Activated effector memory CD4-positive, alpha-beta T cell treated with anti-CD3 and anti-CD28 coated beads, Interleukin-2, amount 50 U/mL, for 16 hours (primary cell): Measurements from ENCODE around the gene BECN2.
"Not testable (repeated sequence)": the region's sequence is repeated elsewhere in the genome, so short reads cannot be mapped to it uniquely, and the experiment has no call there.

ENCODE experiments used
- DNase-seq: peaks from one replicate; pipeline ENCODE4 v3.0.0-alpha.2; 2020

BECN2 gene

GRCh38 chr1:241985787-241986186 is 28.2 kb downstream of the BECN2 start:
- DNase-seq: no peak

GRCh38 chr1:241988389-241988930 is 30.9 kb downstream of the BECN2 start:
- DNase-seq: not testable (repeated sequence)

GRCh38 chr1:241990040-241990439 is 32.5 kb downstream of the BECN2 start:
- no peak for DNase-seq

DNA sequence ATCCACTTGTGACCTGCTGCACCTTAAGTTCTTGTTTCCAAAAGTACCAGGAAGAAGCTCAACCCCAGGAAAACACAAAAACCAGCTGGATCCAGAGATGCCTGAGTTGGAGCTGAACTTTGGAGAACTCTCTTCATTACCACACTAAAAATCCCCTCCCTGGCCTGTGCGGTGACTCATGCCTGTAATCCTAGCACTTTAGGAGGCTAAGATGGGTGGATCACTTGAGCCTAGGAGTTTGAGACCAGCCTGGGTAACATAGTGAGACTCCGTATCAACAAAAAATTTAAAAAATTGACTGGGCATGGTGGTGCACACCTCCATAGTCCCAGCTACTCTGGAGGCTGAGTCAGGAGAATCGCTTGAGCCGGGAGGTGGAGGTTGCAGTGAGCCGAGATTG is 35.2 kb downstream of the BECN2 start:
- no peak for DNase-seq

GRCh38 chr1:241994171-241994570 is 36.6 kb downstream of the BECN2 start:
- DNase-seq: no peak

DNA sequence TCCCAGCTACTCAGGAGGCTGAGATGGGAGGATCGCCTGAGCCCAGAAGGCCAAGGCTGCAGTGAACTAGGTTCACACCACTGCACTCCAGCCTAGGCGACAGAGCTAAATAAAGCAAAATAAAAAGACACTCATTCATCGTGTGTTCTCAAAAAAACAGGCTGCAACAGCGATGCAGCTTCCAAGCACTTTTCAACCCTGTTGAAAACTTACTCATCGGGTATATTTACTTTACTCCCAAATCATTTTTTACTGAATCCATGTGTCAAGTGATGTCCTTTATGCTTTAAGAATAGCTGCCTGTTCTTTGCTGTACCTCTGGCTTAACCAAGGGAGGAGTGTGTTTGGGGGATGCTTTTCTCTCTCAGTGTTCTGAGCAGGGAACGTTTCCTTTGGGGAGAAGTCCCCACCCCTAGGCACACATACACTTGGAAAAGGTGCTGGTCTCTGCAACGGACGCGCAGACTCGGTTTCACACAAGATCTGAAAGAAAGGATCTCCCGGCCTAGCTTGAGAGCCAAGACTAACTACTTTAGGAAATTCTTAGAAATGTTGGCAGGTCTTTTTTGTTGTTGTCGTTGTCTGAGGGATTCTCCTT is 39.9 kb downstream of the BECN2 start:
- no peak for DNase-seq

GRCh38 chr1:241998412-241998921 is 40.9 kb downstream of the BECN2 start:
- peak; percentile 79 for DNase-seq

GRCh38 chr1:241999026-241999425 is 41.5 kb downstream of the BECN2 start, which contains the start of gene MAP1LC3C:
MAP1LC3C (minus strand) TSS chr1:241999098; CDS start chr1:241999008, 90 bp downstream.
- DNase-seq: no peak

DNA sequence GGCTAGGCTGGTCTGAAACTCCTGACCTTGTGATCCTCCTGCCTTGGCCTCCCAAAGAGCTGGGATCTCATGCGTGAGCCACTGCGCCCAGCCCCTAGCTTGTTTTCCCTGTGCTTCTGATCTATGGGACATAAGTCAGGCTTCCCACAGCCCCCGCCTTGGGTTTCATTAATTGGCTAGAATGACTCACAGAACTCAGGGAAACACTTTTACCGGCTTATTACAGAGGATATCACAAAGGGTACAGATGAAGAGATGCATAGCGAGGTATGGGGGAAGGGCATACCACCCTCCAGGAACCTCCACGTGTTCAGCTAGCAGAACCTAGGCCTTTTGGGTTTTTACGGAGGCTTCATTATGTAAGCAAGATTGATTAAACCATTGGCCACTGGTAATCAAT is 42.9 kb downstream of the BECN2 start:
- no peak for DNase-seq

- no peak for DNase-seq
Observed at GRCh38 chr1:242002072-242002471, 44.5 kb downstream of the BECN2 start.

DNA sequence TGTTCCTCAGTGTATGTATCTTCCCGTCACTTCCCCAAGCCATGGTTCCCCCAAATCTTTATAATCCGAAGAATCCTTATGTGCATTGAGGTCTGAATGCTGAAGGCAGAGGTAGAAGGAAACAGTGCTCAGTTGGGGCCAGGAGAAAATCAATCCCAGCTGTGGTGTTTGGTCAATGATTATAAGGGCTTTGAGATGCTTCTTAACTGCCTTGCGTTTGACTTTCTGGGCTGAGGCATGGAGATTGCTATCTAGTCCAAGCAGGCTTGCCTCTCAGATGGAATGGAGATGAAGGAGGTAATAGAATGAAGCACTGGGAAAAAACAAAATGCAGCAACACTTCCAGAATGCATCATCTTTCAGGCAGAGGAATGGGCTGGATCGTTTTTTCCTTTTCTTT is 44.9 kb downstream of the BECN2 start:
- no peak for DNase-seq

DNA sequence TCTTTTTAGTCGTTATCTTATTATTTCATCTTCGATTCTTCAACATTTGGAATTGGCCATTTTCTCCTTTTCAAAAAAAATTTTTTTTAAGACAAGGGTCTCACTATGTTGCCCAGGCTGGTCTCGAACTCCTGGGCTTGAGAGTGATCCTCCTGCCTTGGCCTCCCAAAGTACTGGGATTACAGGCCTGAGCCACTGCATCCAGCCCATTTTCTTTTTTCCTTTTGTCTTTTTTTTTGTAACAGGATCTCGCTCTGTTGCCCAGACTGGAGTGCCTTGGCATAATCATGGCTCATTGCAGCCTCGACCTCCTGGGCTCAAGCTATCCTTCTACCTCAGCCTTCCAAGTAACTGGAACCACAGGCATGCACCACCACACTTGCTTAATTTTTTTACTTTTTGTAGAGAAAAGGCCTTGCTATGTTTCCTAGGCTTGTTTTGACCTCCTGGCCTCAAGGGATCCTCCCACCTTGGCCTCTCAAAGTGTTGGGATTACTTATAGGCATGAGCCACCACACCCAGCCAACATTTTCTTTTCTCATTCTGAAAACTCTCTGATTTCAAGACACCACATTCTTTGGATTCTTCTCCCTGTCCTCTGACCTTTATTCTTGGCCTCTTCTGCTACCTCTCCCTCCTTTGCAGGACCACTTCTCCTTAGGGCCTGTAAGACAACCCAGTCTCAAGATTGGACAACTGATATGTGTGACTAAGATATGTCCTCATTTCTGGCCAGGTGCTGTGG is 47.4 kb downstream of the BECN2 start:
- no peak for DNase-seq

DNA sequence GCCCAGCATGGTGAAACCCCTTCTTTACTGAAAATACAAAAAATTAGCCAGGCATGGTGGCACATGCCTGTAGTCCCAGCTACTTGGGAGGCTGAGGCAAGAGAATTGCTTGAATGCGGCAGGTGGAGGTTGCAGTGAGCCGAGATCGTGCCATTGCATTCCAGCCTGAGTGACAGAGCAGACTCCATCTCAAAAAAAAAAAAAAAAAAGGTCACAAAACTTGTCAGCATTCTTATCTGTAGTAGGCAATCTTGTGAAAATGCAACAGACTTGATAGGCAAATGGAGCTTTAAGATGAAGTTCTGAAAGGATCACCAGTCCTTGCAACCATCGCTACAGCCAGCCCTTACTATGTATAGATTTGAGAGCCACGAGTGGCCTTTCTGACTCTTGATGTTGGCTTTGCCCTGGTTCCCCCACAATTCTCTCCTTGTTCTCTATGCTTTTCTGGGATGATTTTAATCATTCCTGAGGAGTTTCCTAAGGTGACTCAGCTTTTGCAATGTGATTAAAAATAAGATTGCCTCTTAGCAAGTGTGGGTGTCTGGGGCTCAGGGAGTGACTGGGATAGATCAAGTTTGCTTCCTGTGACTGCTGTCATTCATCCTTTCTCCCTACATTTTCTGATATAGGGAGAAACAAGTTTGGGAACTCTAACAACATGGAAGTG is 48.4 kb downstream of the BECN2 start:
- no peak for DNase-seq

DNA sequence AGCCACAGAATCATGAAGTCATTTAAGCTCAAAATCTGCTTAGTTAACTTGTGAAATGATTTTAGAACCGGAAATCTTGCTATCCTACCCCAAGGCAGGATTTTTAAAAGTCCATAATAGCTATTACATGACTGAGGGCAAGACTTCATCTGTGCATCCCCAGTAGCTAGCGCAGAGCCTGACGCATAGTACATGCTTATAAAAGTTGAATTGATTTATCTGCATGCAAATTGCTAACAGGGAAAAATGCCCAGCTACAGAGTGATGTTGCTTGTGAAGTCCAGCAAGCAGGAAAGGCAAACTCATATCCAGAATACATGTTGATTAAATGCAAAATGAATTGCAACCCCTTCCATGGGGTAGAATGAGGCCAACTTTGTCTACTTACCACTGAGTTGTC is 49.4 kb downstream of the BECN2 start:
- no peak for DNase-seq
